ENCODE results near the gene NACA2. TPM values are rescaled to one million over a fixed set of nuclear protein-coding genes. Genes with fewer than 3 reads are reported as not detected.

The NACA2 gene
- total RNA-seq, 1 experiment from 2014 or later: not detected

DNA sequence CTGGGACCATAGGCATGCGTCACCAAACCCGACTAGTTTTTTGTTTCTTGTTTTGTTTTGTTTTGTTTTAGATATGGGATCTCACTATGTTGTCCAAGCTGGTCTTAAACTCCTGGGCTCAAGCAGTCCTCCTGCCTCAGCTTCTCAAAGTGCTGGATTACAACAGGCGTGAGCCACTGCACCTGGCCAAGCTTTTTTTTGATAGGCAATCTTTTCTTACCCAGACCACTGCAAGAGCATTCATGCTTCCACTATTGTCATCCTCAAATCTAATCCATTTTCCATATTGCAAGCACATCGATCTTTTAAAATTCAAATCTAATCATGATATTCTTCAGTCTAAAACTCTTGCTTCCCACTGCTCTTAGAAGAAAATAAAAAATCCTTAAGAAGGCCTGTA is 10.3 kb upstream of the NACA2 start:
- Histone ChIP-seq H3K9me3 (ENCODE audit: insufficient read depth, low read depth) (no peaks in the 10 kb centered on the region), H4K20me1 (ENCODE audit: insufficient read depth) (no peaks in the 10 kb centered on the region), H3K9me2 (ENCODE audit: insufficient read depth) (no peaks in the 10 kb centered on the region), H3K27ac (no peak overlapping the region), H3K4me1 (replicated peaks; ENCODE audit: insufficient read depth) (no peaks in the 10 kb centered on the region), H3K4me3 (no peak overlapping the region), H3F3A (ENCODE audit: insufficient read depth, low read depth) (no peaks in the 10 kb centered on the region), H3K27me3 (ENCODE audit: insufficient read depth, low read depth) (no peaks in the 10 kb centered on the region), H3K36me3 (ENCODE audit: low read depth) (no peaks in the 10 kb centered on the region), H3K79me2 (ENCODE audit: low read depth) (no peaks in the 10 kb centered on the region), H3K4me2 (no peak overlapping the region), H2AFZ (no peak overlapping the region)
- TF ChIP-seq, protein P1, sequence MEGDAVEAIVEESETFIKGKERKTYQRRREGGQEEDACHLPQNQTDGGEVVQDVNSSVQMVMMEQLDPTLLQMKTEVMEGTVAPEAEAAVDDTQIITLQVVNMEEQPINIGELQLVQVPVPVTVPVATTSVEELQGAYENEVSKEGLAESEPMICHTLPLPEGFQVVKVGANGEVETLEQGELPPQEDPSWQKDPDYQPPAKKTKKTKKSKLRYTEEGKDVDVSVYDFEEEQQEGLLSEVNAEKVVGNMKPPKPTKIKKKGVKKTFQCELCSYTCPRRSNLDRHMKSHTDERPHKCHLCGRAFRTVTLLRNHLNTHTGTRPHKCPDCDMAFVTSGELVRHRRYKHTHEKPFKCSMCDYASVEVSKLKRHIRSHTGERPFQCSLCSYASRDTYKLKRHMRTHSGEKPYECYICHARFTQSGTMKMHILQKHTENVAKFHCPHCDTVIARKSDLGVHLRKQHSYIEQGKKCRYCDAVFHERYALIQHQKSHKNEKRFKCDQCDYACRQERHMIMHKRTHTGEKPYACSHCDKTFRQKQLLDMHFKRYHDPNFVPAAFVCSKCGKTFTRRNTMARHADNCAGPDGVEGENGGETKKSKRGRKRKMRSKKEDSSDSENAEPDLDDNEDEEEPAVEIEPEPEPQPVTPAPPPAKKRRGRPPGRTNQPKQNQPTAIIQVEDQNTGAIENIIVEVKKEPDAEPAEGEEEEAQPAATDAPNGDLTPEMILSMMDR (conservative IDR thresholded peaks at IDR 0.05): no peak
- TF ChIP-seq EZH2 (IDR thresholded peaks at IDR 0.05; ENCODE audit: low read depth): no peak
- POLR2A ChIA-PET (ENCODE audit: unreplicated experiment): no interaction called here
- no peak for DNase-seq
- CTCF ChIA-PET: no interaction called here
- intact Hi-C loops (cut with micrococcal nuclease; ENCODE audit: unreplicated experiment): no loop called here
- no TSS peak for BruUV-seq (replicated peaks)

DNA sequence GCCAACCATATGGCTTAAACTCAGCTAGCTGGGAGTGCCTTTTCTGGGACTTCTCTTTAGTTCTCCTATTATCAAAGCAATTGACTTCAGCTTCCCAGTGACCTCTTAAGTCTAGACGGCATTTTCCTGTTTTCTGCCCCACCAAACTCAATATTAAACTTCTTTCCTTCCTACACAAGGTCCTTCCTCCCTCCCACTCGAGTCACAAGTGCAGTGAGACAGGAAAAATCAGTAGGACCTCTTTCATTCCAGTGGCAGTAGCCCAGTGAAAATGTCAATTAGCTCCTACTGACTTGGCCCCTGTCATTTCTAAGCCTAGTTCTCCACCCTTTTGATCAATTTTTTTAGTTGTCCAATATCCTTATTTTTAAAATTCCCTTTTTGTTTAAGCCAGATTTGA is 9.6 kb upstream of the NACA2 start:
- H3K36me3 ChIP-seq (ENCODE audit: low read depth): no peaks in the 10 kb centered on the region
- H3K27me3 ChIP-seq (ENCODE audit: insufficient read depth, low read depth): no peaks in the 10 kb centered on the region
- no peak overlapping the region for H3K4me2 ChIP-seq
- H2AFZ ChIP-seq: no peak overlapping the region
- no peaks in the 10 kb centered on the region for H3F3A ChIP-seq (ENCODE audit: insufficient read depth, low read depth)
- H3K9me3 ChIP-seq (ENCODE audit: insufficient read depth, low read depth): no peaks in the 10 kb centered on the region
- intact Hi-C loops (cut with micrococcal nuclease; ENCODE audit: unreplicated experiment): no loop called here
- DNase-seq: no peak
- H3K4me1 ChIP-seq (replicated peaks; ENCODE audit: insufficient read depth): no peaks in the 10 kb centered on the region
- no peak overlapping the region for H3K4me3 ChIP-seq
- no peaks in the 10 kb centered on the region for H3K79me2 ChIP-seq (ENCODE audit: low read depth)
- ChIA-PET POLR2A (ENCODE audit: unreplicated experiment) (interaction anchor here (0.6 kb wide), 1 partner anchor 263 kb away, joined by 13 read pairs; no protein-coding TSS in a partner anchor), CTCF (no interaction called here)
- no TSS peak for BruUV-seq (replicated peaks)
- no peak for TF ChIP-seq EZH2 (IDR thresholded peaks at IDR 0.05; ENCODE audit: low read depth)
- TF ChIP-seq, protein P1 (conservative IDR thresholded peaks at IDR 0.05): no peak
- no peaks in the 10 kb centered on the region for H3K9me2 ChIP-seq (ENCODE audit: insufficient read depth)
- H3K27ac ChIP-seq: no peak overlapping the region
- H4K20me1 ChIP-seq (ENCODE audit: insufficient read depth): no peaks in the 10 kb centered on the region

DNA sequence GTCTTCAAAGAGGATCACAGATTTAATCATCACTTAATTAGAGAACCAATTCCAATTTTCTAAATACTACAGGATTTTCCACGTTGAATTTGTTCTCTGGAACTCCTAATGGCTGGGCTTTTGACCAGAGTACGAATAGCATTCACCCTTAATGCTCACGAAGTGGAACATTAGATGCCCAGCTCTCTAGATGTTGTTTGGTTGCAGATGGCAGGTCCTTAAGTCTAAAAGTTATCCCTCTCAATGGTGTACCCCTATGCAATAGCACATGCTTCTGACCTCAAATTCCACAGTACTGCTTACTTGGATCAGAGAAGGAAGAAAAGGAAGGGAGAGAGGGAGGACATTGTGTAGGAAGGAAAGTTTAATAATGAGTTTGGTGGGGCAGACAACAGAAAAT is 8.6 kb upstream of the NACA2 start:
- Histone ChIP-seq H3K4me2 (no peak overlapping the region), H3K9me3 (ENCODE audit: insufficient read depth, low read depth) (no peaks in the 10 kb centered on the region), H3K4me1 (replicated peaks; ENCODE audit: insufficient read depth) (no peaks in the 10 kb centered on the region), H4K20me1 (ENCODE audit: insufficient read depth) (no peaks in the 10 kb centered on the region), H3F3A (ENCODE audit: insufficient read depth, low read depth) (no peaks in the 10 kb centered on the region), H3K9me2 (ENCODE audit: insufficient read depth) (no peaks in the 10 kb centered on the region), H3K36me3 (ENCODE audit: low read depth) (no peaks in the 10 kb centered on the region), H3K27ac (no peak overlapping the region), H2AFZ (no peak overlapping the region), H3K4me3 (no peak overlapping the region), H3K79me2 (ENCODE audit: low read depth) (no peaks in the 10 kb centered on the region), H3K27me3 (ENCODE audit: insufficient read depth, low read depth) (no peaks in the 10 kb centered on the region)
- no TSS peak for BruUV-seq (replicated peaks)
- CTCF ChIA-PET: no interaction called here
- POLR2A ChIA-PET (ENCODE audit: unreplicated experiment): interaction anchor here (0.7 kb wide), 1 partner anchor 280 kb away, joined by 3 read pairs; no protein-coding TSS in a partner anchor
- no peak for TF ChIP-seq EZH2 (IDR thresholded peaks at IDR 0.05; ENCODE audit: low read depth)
- TF ChIP-seq, protein P1 (conservative IDR thresholded peaks at IDR 0.05): no peak
- intact Hi-C loops (cut with micrococcal nuclease; ENCODE audit: unreplicated experiment): no loop called here
- no peak for DNase-seq

Measured in PC-9 (cell line).